ENCODE results near the gene PRKN. TPM values are rescaled to one million over a fixed set of nuclear protein-coding genes. Genes with fewer than 3 reads are reported as not detected.

PRKN gene
- total RNA-seq, 1 donor from 2014 or later: 1.3 TPM

- no peak overlapping the region for H3K27ac Mint-ChIP-seq (ENCODE audit: unreplicated experiment)
- no peak for DNase-seq (ENCODE audit: low read depth)
- no peaks in the 10 kb centered on the region for H3K27me3 Mint-ChIP-seq (ENCODE audit: low read depth, unreplicated experiment)
- no peak for FAIRE-seq
- H3K4me3 Mint-ChIP-seq (ENCODE audit: unreplicated experiment): no peak overlapping the region
- Histone ChIP-seq H3K9ac (ENCODE audit: low read length) (no peak overlapping the region), H3K9me3 (ENCODE audit: insufficient read depth, low read depth, low read length) (peaks cover 4% of the 10 kb centered on the region), H3K27ac (ENCODE audit: low read depth, low read length) (no peak overlapping the region), H3K4me1 (ENCODE audit: insufficient read depth, low read length) (no peaks in the 10 kb centered on the region), H3K4me3 (ENCODE audit: insufficient read depth, low read depth, low read length) (no peak overlapping the region), H4K20me1 (ENCODE audit: insufficient read depth, low read length) (no peaks in the 10 kb centered on the region), H2AFZ (ENCODE audit: low read depth, low read length) (no peak overlapping the region), H3K36me3 (ENCODE audit: insufficient read depth, low read length) (no peaks in the 10 kb centered on the region), H3K4me2 (ENCODE audit: low read length) (no peak overlapping the region), H3K79me2 (ENCODE audit: insufficient read depth, low read length) (no peaks in the 10 kb centered on the region), H3K27me3 (ENCODE audit: insufficient read depth, low read length) (no peaks in the 10 kb centered on the region)
- peaks cover 5% of the 10 kb centered on the region for H3K36me3 Mint-ChIP-seq (ENCODE audit: low read depth, unreplicated experiment)
- no peaks in the 10 kb centered on the region for H3K4me1 Mint-ChIP-seq (ENCODE audit: low read depth, unreplicated experiment)
- TF ChIP-seq CTCF (IDR thresholded peaks at IDR 0.05; ENCODE audit: insufficient read depth, low read depth, low read length): no peak
- no peak for TF ChIP-seq EZH2 (IDR thresholded peaks at IDR 0.05; ENCODE audit: insufficient read depth, low read length)
- H3K9me3 Mint-ChIP-seq (ENCODE audit: unreplicated experiment): peaks cover 7% of the 10 kb centered on the region
These were observed 159.3 kb downstream of the PRKN start for GRCh38 chr6:162568266-162568665.

- no peak for DNase-seq (ENCODE audit: low read depth)
- no peak for FAIRE-seq
These were observed 165.5 kb downstream of the PRKN start for GRCh38 chr6:162562041-162562440.

More at GRCh38 chr6:162562041-162562440, 165.5 kb downstream of the PRKN start:
- Histone ChIP-seq H3K27ac (ENCODE audit: low read depth, low read length) (no peak overlapping the region), H4K20me1 (ENCODE audit: insufficient read depth, low read length) (no peaks in the 10 kb centered on the region), H3K27me3 (ENCODE audit: insufficient read depth, low read length) (no peaks in the 10 kb centered on the region), H3K36me3 (ENCODE audit: insufficient read depth, low read length) (no peaks in the 10 kb centered on the region), H3K79me2 (ENCODE audit: insufficient read depth, low read length) (no peaks in the 10 kb centered on the region), H2AFZ (ENCODE audit: low read depth, low read length) (no peak overlapping the region), H3K4me3 (ENCODE audit: insufficient read depth, low read depth, low read length) (no peak overlapping the region), H3K9me3 (ENCODE audit: insufficient read depth, low read depth, low read length) (no peaks in the 10 kb centered on the region), H3K9ac (ENCODE audit: low read length) (no peak overlapping the region), H3K4me1 (ENCODE audit: insufficient read depth, low read length) (no peaks in the 10 kb centered on the region), H3K4me2 (ENCODE audit: low read length) (no peak overlapping the region)
- Mint-ChIP-seq H3K27ac (ENCODE audit: unreplicated experiment) (no peak overlapping the region), H3K36me3 (ENCODE audit: low read depth, unreplicated experiment) (no peaks in the 10 kb centered on the region), H3K4me3 (ENCODE audit: unreplicated experiment) (no peak overlapping the region), H3K4me1 (ENCODE audit: low read depth, unreplicated experiment) (no peaks in the 10 kb centered on the region), H3K9me3 (ENCODE audit: unreplicated experiment) (peaks cover 2% of the 10 kb centered on the region), H3K27me3 (ENCODE audit: low read depth, unreplicated experiment) (no peaks in the 10 kb centered on the region)
- TF ChIP-seq EZH2 (IDR thresholded peaks at IDR 0.05; ENCODE audit: insufficient read depth, low read length) (no peak), CTCF (IDR thresholded peaks at IDR 0.05; ENCODE audit: insufficient read depth, low read depth, low read length) (no peak)
